ENCODE results near the gene QRSL1.
A peak's percentile ranks its signal among the peaks of the same experiment; 100 is the strongest.
"Not testable (repeated sequence)": the region's sequence is repeated elsewhere in the genome, so short reads cannot be mapped to it uniquely, and the experiment has no call there.

The QRSL1 gene

GRCh38 chr6:106629103-106629858 is at the start of gene QRSL1, which contains the start of gene RTN4IP1:
QRSL1 (plus strand) TSS chr6:106629578; CDS start chr6:106629682, 104 bp downstream.
RTN4IP1 (minus strand) TSS chr6:106629498; CDS start chr6:106629021, 477 bp downstream.
- peak; percentile 91 for DNase-seq (ENCODE audit: low spot score)

GRCh38 chr6:106581468-106581867 is 47.9 kb upstream of the QRSL1 start:
- DNase-seq (ENCODE audit: low spot score) = no peak

- DNase-seq (ENCODE audit: low spot score) = no peak
These were observed 42.5 kb upstream of the QRSL1 start for GRCh38 chr6:106586815-106587415.

- not testable (repeated sequence) for DNase-seq (ENCODE audit: low spot score)
These were observed 40.4 kb upstream of the QRSL1 start for GRCh38 chr6:106588937-106589336.

- DNase-seq (ENCODE audit: low spot score) = no peak
These were observed 38.1 kb upstream of the QRSL1 start for GRCh38 chr6:106591111-106591825.

GRCh38 chr6:106599440-106599839 is 29.9 kb upstream of the QRSL1 start:
- DNase-seq (ENCODE audit: low spot score) = no peak

- no peak for DNase-seq (ENCODE audit: low spot score)
These were observed 29.0 kb upstream of the QRSL1 start for GRCh38 chr6:106600329-106600728.

- DNase-seq (ENCODE audit: low spot score) = peak; percentile 4
These were observed 21.2 kb upstream of the QRSL1 start for GRCh38 chr6:106608080-106608668.

- DNase-seq (ENCODE audit: low spot score) = no peak
These were observed 19.7 kb upstream of the QRSL1 start for GRCh38 chr6:106609699-106610098.

- DNase-seq (ENCODE audit: low spot score) = no peak
These were observed 18.3 kb upstream of the QRSL1 start for GRCh38 chr6:106611030-106611429.

- DNase-seq (ENCODE audit: low spot score) = no peak
These were observed 16.5 kb upstream of the QRSL1 start for GRCh38 chr6:106612671-106613416.

- no peak for DNase-seq (ENCODE audit: low spot score)
These were observed 15.8 kb upstream of the QRSL1 start for GRCh38 chr6:106613590-106613989.

GRCh38 chr6:106614166-106614565 is 15.2 kb upstream of the QRSL1 start:
- no peak for DNase-seq (ENCODE audit: low spot score)

GRCh38 chr6:106614592-106615257 is 14.7 kb upstream of the QRSL1 start:
- DNase-seq (ENCODE audit: low spot score) = no peak

GRCh38 chr6:106617302-106617701 is 12.1 kb upstream of the QRSL1 start:
- DNase-seq (ENCODE audit: low spot score) = no peak

GRCh38 chr6:106617857-106618256 is 11.5 kb upstream of the QRSL1 start:
- DNase-seq (ENCODE audit: low spot score) = no peak

GRCh38 chr6:106618324-106618723 is 11.1 kb upstream of the QRSL1 start:
- DNase-seq (ENCODE audit: low spot score) = no peak

- no peak for DNase-seq (ENCODE audit: low spot score)
These were observed 10.2 kb upstream of the QRSL1 start for GRCh38 chr6:106619223-106619622.

- DNase-seq (ENCODE audit: low spot score) = no peak
These were observed 8.3 kb upstream of the QRSL1 start for GRCh38 chr6:106620931-106621672.

- DNase-seq (ENCODE audit: low spot score) = no peak
These were observed 7.0 kb upstream of the QRSL1 start for GRCh38 chr6:106622412-106622811.

- no peak for DNase-seq (ENCODE audit: low spot score)
These were observed 6.3 kb upstream of the QRSL1 start for GRCh38 chr6:106623039-106623438.

Measured in putamen (tissue), 1 donor.